ENCODE measurements around the gene ACOD1.
"Not testable (repeated sequence)": the region's sequence is repeated elsewhere in the genome, so short reads cannot be mapped to it uniquely, and the experiment has no call there.

The ACOD1 gene

DNA sequence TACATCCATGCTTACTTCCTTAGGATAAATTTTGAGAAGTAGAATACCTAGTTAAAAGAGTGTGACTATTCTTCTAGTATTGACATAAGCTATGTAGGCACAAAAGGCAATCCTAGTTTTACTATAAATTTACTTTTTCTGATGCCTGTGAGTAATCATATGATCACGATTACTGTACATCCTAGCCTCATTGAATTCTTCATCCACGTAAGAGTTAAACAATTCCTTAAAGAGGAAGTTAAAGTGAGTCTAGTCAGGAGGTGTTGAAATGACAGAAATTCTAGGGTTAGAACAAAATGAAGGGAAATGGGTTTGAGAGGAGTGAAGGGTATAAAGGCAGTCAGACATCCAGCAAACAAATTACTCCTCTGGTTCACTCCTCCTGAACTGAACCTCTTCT lies at the start of gene ACOD1:
Gene ACOD1, plus strand, starts transcription at position 363 of the 400 bp plus-strand sequence. CDS start 48 bp downstream, outside the sequence.
- no peak for DNase-seq

DNA sequence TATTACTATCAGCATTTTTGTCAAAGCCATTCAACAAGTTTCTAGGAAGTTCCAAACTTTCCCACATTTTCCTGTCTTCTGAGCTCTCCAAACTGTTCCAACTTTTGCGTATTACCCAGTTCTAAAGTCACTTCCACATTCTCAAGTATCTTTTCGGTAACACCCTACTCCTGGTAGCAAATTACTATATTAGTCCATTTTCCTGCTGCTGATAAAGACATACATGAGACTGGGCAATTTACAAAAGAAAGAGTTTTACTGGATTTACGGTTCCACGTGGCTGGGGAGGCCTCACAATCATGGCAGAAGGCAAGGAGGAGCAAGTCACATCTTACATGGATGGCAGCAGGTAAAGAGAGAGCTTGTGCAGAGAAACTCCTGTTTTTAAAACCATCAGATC lies 49.2 kb upstream of the ACOD1 start:
- DNase-seq = not testable (repeated sequence)

DNA sequence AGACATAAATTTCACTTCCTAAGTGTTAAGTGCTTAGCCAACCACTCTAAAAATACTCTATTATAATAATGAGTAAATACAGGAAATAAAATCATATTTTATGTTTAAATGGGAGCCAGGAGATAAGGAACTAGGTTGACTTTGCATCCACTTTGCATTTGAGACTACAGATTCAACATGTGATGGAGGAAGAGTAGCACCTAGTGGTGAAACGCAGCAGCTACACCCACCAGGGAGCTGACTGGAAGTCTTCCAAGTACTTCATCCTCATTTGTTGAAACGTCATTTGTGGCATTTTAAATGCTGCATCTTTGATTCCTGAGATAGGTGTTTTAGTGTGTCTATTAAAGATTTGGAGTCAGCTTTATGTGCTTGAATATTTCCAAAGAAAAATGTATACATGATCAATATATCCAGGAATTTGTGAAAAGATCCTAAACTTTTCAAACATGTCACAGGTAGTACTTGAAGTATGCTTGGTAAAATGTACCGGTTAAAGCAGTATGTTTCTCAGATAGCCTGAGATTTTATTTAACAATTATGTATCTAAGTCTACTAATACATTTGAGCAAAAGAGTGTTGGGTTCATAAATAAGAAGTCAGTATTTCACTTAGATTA lies 44.7 kb upstream of the ACOD1 start:
- peak; percentile 38 for DNase-seq

DNA sequence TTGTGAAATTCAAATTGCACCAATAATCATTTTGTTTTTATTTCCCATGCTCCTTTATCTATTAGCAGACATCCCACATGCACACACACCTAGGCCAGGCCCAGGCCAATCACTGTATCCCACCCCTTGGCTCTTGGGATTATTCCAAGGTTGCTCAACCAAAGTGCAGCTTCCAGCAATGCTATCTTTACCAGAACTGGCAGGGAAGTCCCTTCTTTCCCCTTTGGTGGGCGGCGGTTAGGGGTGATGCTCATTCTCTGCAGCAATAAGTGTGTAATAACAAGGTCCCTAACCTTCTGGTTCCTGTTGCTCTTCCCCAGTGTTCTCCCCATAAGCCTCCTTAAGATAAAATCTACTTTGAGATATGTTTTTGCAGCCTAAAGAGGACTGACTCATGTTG lies 43.8 kb upstream of the ACOD1 start:
- DNase-seq = no peak

DNA sequence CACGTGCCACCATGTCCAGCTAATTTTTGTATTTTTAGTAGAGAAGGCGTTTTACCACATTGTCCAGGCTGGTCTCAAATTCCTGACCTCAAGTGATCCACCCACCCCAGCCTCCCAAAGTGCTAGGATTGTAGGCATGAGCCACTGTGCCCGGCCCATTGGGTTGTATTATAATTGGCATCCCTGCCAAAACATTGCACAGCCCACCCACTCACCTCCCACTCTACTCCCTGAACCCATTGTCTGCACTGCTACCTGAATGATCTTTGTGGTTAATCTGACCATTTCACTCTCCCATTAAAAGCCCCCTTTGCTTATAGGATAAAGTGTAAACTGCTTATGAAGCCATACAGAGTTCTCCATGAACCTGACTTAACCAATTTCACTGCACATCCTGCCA lies 35.8 kb upstream of the ACOD1 start:
- no peak for DNase-seq

DNA sequence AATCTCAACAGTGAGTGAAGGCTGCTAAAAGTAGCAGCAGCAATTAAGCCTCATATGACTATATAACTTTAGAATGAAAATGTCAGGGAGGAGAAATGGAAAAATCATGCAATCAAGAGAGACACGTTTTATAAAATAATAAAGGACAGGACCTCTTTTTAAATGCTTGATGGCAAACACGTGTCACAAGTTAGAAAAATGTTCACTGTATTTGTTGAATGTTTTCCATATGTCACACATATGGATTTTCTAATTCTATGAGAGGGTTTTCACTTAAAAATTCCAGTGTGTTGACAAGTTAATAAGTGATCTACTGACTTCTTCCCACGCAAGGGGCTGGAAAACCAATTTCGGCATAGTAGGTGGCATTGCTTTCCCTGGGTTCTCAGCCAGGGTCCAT lies 34.4 kb upstream of the ACOD1 start:
- no peak for DNase-seq

DNA sequence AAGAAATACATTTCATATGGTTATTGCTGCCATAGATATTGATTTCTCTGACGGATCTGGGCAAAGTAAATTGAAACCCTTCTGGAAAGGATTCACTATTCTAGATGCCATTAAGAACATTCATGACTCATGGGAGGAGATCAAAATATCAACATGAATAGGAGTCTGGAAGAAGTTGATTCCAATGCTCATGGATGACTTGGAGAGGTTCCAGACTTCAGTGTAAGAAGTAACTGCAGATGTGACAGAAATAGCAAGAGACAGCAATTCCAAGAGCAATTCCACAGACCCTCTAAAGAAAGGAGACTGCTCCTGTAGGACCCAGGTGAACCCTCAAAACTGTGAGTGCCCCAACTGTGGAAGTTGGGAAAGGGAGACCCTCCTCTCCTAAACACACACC lies 31.2 kb upstream of the ACOD1 start:
- no peak for DNase-seq

DNA sequence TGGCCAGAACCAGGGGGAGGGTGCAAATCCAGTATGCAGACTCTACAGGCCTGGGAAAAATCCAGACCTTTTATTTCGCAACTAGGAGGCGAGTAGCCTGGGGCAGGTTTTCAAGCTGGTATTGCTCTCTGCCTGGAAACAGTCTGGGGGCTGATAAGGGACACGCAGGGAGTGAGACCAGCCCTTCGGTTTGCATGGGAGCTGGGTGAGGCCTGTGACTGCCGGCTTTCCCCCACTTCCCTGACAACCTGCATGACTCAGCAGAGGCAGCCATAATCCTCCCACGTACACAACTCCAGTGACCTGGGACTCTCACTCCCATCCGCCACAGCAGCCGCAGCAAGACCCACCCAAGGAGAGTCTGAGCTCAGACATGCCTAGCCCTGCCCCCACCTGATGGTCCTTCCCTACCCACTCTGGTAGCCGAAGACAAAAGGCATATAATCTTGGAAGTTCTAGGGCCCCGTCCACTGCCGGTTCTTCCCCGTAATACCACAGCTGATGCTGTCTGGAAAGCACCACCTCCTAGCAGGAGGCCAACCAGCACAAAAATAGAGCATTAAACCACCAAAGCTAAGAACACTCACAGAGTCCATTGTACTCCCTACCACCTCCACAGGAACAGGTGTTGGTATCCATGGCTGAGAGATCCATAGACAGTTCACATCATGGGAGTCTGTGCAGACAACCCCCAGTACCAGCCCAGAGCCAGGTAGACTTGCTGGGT lies 30.4 kb upstream of the ACOD1 start:
- not testable (repeated sequence) for DNase-seq

DNA sequence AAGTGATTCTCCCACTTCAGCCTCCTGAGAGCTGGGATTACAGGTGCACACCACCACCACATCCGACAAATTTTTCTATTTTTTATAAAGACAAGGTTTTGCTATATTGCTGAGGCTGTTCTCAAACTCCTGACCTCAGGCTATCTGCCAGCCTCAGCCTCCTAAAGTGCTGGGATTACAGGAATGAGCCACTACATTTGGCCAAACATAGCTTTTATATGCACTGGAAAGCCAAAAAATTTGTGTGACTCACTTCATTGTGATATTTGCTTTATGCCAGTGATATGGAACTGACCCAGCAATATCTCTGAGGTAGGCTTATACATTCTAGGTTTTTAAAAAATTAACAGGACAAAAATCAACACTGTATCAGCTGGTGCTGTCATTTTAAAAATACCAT lies 26.8 kb upstream of the ACOD1 start:
- no peak for DNase-seq

DNA sequence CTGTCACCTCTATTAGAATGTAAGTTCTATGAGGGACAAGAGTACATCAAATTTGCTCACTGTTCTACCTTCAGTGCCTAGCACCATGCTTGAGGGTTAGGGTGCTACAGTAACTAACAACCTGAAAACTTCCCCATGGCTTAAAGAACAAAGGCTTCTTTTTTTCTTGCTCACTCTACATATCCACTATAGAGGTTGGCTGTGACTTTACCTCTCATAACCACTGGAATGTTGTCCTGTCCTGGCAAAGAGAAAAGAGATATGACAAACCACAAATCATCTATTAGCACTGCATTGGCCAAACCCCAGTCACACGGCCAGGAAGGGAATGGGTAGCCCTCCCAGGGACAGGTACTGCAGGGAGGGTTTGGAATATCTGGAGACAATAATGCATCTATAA lies 23.2 kb upstream of the ACOD1 start:
- no peak for DNase-seq

DNA sequence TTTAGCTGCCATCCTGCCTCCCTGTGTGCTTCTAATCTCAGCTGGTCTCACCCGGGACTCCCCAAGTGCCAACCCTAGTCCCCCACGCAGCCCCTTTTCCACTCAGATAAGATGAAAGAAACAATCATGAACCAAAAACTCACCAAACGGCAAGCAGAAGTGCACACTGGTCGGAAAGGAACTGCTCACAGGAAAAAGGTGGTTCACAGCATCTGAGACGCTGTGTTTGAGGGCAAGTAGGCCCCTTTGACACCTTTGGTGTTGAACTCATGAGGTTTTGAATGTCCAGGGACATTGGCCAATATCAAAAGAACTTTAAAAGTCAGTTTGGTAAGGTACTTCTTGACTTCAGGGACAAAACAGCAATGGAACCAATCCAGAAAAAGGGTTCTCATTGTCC lies 20.4 kb upstream of the ACOD1 start:
- no peak for DNase-seq

DNA sequence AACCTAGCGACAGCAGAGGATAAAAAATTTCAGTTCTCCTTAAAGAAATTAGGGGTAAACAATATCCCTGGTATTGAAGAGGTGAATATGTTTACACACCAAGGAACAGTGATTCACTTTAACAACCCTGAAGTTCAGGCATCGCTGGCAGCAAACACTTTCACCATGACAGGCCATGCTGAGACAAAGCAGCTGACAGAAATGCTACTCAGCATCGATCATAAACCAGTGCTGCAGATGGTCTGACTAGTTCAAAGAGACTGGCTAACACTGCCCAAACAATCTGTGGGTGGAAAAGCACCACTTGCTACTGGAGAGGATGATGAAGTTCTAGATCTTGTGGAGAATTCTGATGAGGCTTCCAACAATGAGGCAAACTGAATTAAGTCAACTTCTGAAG lies 19.9 kb upstream of the ACOD1 start:
- DNase-seq = no peak

DNA sequence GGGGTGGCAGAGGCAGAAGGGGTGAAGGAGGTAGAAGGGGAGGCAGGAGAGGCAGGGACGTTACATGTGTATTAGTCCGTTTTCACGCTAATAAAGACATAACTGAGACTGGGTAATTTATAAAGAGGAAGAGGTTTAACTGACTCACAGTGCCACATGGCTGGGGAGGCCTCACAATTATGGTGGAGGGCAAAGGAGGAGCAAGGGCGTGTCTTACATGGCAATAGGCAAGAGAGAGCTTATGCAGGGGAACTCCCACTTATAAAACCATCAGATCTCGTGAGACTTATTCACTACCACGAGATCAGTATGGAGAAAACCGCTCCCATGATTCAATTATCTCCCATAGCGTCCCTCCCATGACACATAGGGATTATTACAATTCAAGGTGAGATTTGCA lies 19.0 kb upstream of the ACOD1 start:
- DNase-seq = no peak

DNA sequence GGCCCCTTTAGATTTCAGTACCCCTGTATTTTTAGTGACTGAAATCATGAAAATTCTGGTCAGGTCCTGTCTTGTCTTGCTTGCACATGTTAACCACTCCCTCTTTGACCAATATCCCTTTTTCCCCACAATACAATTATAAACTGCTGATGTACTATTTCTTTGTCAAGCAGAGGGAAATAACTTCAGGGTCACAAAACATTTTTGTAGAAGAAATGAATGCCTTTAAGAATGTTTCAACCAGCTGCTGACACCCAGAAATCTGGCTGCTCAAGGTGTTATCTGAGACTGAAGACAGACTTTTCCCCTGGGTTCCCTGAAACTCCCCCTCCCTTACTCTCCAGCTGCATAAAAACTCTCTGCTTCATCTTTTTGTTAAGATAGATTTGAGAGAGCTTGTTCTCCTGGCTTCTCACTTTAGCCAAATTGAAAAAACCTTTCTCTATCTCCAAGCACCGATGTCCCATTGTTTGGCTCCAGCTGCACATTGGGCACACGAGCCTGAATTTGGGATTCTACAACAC lies 18.4 kb upstream of the ACOD1 start:
- no peak for DNase-seq

DNA sequence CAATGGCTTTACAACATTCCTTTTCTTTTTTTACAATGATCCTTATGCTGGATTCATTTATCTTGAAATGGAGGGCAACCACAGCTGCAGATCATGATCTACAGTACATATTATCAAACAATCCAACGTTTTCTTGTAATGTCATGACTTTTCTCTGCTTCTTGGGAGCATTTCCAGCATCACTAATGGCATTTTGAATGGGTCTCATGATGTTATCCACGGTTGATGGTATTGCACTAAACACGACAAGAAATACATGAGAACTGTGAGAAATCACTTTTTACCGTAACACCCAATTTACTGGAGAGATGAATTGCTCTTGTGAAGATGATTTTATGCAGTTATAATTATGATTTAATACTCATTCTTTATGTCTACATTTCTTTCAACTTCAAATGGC lies 16.2 kb upstream of the ACOD1 start:
- no peak for DNase-seq

DNA sequence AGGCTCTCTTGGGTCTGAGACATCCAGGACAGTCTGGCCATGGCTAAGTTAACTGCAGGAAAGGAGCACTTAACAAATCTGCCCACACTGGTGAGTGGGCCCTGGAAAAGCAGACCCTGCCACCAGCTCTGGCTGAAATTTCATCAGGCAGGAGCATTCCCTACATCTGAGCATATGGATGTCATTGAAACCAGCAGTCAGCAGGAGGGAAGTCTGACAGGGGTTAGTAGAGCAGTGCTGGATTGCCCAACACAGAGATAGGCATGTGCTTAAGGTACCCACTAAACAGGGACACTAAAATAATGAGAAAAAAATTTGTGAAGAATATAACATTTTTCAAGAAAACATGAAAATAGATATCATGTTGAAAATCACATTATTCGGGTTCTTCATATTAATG lies 13.6 kb upstream of the ACOD1 start:
- no peak for DNase-seq

DNA sequence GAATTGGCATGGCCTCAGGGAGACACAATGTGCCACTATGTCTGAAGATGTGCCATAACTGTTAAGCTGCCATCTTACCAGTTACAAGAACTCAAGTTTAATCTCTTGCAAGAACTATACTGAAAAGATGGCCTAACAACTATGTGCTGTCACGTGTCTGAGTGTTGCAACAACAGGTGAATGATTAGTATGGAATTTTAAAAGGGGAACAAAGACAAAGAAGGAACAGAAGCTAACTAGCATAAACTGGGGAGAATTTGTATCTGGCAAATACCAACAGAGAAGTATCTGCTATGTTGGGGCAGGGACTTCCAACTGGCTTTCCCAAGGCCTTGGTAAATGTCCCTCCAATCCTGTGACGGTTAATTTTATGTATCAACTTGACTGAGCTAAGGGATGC lies 11.5 kb upstream of the ACOD1 start:
- DNase-seq = no peak

DNA sequence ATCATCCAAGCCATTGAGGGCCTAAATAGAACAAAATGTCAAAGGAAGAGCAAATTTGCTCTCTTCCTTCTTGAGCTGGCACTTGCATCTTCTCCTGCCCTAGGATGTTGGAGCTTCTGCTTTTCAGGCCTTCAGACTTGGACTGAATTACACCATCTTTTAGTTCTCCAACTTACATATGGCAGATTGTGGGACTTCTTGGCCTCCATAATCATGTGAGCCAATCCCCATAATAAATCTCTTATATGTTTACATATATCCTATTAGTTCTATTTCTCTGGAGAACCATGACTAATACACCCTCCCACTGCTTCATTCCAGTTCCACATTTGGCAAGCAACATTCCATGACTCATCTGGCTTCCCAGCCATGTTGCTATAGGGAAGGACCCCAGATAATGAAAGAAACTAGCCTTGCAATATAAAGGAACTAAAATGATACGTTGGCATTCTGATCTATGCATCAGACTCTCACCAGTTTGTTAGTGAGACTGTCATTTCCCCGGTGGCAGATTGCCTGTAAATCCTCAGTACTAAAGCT lies 11.0 kb upstream of the ACOD1 start:
- DNase-seq = no peak

DNA sequence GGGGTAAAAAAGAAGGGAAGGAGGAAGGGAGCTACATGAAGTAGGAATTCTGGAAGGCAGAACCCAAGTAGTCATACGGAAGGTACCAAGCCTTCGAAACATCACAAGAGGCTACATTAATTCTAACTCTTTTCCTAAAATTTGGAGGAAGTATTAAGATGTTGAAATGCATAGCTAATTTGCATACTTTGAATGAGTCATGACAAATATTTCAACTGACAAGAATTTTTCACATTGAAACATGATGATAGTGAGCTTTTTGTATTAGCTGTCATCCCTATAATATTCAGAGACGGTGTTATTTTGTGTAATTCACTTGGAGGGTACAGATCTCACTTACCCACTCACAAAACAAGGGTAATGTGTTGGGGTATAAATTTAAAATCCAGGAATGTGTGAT lies 9.1 kb upstream of the ACOD1 start:
- no peak for DNase-seq

DNA sequence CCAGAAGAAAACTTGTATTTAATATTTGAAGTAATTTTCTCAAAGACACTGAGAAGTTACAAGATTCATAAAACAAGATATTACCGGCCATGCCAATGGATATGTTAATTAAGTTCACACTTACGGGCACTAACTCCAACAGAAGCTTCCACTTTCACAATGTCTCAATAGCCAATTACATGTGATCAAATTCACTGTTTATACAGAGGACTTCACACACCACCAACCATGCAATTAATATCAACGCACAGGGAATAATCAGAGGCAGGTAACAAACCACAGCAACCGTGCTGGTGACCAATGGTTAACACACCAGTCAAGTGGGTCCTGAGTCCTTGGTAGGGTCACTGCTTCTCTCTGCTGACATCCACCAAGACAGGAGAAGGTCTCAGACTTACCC lies 5.9 kb upstream of the ACOD1 start:
- DNase-seq = no peak

DNA sequence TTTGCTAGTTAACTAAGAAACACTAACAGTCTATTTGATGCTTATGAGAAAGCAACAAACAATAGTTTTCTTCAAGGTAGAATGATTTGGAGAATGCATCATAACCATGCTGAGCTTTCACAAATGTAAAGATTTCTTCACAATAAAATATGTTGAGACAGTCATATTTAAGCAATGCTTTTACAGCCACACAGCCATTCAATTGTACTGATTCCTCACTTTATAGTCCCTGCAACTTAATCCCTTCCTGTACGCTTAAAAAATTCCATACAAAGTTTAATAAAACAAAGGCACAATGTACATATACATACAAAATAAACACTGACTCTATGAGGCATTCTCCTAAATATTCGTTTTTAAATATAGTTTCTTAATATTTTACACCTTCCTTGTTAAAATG lies 4.7 kb upstream of the ACOD1 start:
- DNase-seq = no peak

DNA sequence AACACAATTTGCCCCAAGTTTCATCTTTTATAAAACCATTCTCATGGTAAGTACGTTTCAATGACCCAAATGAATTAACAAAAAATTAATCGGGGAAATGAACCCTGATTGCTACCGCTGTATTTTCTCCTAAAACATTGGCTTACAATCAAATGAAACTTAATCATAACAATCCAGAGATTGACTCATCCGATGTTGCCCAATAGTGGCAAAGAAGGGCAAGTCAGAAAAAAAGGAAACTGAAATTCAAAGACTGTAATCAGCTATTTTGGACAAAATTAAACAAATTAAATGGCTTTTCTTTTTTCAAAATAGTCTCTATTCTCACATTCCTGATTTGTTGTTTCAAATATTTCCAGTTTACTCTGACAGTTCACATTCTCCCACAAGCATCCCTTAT lies 3.9 kb upstream of the ACOD1 start:
- no peak for DNase-seq

DNA sequence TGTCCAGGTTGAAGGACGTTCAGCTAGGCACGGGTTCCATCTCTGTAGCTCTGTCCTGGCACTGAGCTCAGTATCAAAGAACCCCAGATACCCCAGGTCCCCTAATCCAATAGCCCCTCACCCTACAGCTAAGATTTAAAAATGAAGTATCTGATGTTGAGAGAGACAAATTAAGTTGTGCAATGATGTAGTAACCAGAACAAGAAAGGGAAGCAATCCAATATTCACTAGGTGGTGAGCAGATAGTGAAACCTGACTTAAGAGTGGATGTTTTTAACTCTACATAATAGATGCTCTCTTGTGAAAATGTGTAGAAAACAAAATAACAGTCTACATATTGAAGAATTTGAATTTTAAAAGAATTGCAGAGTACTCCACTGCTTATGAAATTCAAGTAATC lies 1.8 kb downstream of the ACOD1 start:
- DNase-seq = no peak

DNA sequence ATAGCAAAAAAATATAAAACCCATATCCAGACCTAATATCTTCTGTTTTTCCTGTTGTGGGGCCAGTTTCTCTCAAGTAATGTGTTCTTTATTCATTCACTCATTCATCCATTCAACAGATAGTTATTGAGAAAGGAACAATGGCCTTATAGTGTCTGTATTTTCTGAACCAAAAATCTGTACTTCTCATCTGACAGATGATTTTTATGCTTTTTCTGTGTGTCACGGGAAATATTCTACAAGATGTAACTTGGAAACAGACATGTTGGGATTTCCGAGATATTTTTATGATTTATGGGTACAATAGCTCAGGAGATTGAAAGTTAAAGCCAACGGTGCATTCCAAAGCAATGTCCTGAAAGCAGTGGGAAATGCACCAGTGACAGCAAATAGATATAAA lies 5.7 kb downstream of the ACOD1 start:
- DNase-seq = no peak

DNA sequence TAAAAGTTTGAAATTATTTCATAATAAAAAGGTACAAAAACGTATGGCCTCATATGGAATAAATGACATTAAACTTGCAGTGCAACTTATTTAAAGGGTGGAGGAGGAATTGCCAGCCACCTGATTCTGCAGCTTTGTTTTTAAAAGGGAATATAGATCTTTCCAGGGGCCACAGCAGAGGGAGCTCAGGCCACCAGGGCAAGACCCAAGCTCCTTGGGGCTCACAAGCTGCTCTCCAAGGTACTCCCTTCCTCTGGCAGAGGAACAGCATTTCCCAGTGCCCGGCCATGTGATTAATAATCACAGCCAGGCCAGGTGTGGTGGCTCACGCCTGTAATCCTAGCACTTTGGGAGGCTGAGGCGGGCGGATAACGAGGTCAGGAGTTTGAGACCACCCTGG lies 6.2 kb downstream of the ACOD1 start:
- DNase-seq = no peak
